NOMO-1 treated with dmso at 0.1 percent for 144 hours (cell line): ENCODE results near the gene ALKBH4.
"Not testable (repeated sequence)": the region's sequence is repeated elsewhere in the genome, so short reads cannot be mapped to it uniquely, and the experiment has no call there.

Source experiments
- DNase-seq: peaks from one replicate; lab custom pipeline; 2025; ENCODE audit not compliant: unreplicated experiment; lab: John Stamatoyannopoulos, UW

The ALKBH4 gene

DNA sequence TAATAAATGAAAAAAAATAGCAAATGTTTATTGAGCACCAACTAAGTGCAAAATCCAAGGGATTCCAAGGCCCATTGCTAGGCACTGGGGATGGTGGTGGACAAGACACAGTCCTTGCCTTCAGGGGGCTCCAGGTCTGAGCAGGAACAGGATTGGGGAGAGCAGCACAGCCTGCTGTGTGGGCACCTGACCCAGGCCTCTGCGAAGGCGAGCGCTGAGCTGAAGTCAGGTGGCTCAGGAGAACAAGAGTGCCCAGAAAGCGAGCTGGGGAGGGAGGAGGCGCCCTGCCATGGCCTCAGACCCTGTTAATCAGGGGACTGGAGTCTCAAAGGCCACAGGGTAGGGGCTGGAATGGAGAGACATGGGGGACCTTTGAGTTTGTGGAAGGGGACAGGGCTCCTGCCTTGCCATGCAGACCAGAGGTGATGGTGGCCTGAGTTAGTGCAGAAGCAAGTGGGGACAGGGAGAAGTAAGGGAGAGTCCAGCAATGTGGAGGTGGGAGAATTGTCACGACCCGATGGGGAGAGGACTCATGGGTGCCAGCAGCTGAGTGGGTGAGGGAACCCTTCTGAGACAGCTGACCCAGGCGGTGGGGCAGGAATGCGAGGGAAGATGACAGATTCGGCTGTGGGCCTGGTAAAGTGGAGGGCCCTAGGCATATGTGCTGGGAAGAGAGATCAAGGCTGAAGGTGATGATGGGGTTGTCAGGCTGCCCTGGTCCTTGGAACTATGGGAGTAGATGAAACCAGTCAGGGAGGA is 35.3 kb downstream of the ALKBH4 start:
- DNase-seq, result no peak

DNA sequence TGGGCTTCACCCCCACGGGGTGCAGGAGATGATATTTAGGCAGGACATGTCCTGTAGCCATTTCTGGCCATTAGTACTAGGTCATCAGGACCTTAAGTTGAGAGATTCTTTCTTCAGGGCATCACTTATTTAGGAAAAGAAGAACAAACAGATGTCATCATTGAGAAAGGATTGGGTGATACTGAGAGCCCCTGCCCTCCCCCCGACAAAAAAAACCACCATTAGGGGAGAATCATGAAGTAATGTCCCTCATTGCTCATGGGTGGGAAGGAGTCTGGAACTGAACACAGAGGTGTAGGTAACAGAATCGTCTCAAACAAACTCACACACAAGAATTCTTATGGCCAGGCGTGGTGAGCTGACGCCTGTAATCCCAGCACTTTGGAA is 37.7 kb downstream of the ALKBH4 start:
- DNase-seq, result no peak

DNA sequence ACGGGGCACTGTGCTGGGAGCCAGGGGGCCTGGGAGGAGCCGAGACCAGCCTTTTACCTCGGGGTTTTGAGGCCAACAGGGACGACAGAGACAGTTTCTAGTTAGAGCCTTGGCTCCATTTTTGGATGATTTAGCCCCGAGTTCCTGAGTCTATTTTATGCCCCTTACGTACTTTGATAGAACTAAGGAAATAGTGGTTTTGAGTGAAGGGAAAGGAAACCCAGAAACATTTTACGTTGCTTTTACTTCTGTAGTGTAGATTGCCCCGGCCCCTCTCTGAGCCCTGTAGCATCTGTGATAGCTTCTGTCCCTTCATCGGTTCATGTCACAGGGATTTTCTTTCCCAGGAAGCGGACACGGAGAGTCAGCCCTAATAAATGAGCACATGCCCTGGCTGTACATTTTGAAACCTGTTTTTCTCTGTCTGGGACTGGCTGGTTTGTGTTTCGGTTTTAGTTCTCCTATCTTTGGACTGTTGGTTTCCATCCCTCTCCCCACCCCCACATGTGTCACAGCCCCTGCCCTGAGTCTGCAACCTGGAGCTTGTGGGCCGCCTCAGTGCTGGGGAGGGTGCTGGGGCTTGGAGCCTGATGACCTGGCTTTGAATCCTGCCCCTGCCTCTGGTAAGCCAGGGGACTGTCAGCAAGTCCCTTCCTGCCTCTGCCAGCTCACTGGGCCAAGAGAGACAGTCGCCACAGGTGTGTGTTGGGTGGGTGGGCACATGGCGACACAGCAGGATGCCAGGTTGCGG is 38.2 kb downstream of the ALKBH4 start:
- DNase-seq, result peak; percentile 82

DNA sequence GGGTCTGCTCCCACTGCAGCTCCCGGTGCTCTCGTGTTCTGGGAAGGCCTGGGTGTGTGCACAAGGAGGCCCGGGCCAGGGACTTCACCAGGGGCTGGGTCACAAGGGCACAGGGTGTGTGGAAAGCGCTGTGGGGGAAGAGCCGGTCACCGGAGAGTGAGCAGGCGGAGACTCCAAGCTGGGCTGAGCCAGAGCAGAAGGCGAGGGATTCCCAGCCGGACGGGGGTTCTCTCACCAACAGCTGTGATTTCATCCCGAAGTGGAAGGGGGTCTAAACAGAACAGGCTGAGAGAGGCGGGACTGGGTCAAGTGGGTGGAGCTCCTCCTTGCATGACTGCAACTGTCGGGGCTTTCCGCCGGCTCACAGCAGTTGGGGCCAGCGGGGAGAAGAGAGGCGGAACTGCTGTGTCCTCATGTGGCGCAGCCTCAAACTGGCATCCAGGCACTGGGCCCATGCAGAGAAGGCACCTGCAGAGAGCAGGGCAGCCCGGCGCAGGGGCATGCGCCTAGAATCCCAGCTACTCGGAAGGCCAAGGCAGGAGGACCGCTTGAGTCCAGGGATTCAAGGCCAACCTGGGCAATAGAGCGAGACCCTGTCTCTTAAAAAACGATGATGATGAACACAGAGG is 38.9 kb downstream of the ALKBH4 start:
- DNase-seq, result peak; percentile 61

DNA sequence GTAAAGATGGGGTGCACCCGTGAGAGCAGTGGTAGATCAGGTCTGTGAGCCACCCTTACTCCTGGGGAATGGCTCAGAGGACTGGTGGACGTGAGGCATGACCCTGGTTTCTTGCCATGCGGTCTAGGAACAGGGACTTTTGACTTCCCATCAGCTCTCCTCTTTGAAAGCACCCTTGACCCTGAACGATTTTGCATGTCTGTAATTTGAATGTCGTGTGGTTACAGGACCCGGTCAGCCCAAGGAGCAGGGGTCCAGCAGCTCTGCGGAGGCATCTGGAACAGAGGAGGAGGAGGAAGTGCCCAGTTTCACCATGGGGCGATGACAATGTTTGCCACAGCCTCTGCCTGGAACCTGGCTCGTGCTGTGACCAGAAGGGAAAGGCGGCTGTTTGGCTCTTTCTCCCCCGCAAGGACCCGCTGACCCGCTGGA is 39.9 kb downstream of the ALKBH4 start:
- peak; percentile 15 for DNase-seq

DNA sequence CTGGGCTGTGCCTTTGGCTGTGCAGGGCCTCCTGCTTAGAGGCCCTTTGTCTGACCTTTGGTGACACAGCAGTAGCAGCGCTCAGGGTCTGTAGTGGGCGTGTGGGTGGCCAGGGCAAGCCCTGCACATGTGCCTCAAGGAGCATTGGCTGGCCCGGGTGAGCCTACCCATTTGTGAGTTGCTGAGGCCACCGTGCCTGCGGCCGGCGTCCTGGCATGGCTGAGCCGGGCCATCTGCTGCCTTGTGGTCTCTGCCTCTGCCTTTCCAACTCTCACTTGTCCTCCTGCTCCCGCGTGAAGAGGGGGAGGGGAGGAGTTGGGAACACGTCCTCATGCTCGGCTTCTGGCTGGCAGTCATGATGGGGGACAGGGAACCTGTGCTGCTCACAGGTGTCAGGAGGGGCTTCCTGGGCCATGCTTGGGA is 40.5 kb downstream of the ALKBH4 start:
- no peak for DNase-seq

DNA sequence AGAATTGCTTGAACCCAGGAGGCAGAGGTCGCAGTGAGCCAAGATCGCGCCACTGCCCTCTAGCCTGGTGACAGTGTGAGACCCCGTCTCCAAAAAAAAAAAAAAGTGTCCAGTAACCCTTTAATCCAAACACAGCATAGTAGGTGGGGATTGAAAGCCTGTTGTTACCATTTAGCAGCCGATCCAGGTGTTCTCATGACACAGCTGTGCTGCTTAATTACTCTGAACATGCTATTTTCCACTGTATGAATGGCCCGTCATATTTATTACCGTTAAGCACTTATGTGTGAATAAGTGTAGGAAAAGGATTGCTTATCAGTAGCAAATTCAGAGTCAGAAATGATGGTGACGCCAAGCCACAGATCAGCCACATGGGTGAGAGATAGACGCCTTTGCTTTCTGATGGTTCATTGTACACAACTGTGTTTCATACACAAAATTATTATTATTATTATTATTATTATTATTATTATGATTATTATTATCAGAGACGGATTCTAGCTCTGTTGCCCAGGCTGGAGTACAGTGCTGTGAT is 42.9 kb downstream of the ALKBH4 start:
- DNase-seq, result no peak

DNA sequence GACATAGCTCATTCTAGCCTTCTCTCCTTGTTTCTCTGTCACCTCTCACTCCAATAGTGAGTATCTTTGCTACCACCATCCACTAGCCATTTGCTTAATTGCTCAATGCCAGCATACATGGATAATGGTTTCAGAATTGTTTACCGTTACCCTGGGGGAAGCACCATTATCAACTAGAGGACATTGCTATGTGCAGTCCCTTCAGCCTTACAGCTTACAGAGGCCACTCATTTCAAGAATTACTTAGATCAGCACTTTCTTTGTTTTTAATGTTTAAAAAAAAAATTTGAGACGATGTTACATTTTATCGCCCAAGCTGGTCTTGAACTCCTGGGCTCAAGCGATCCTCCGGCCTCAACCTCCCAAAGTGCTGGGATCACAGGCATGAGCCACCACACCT is 46.1 kb downstream of the ALKBH4 start:
- no peak for DNase-seq

DNA sequence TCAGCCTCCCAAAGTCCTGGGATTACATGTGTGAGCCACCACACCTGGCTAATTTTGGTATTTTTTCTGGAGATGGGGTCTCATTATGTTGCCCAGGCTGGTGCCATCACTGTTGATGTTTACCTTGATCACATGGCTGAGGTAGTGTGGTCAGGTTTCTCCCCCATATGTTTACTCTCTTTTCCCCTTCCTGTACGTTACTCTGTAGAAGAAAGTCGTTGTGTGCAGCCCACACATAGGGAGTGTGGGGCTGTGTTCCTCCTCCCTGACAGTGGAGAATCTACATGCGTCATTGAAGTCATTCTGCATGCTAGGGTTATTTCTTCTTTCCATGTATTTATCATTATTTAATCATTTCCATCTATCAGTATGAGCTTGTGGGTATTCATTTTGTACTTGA is 47.6 kb downstream of the ALKBH4 start:
- no peak for DNase-seq

DNA sequence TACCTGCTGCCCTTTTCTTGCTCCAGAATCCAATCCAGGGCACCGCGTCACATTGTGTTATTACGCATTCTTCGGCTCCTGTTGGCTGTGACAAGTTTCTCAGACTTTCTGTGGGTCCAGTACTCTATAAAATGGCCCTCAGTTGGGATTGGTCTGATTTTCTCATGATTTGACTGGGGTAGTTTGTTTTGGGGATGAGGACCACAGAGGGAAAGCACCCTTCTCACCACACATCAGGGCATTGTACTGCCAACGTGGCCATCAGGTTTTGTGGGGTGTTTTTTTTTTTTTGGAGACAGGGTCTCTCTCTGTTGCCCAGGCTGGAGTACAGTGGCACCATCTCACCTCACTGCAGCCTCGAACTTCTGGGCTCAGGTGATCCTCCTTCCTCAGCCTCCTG is 48.3 kb downstream of the ALKBH4 start:
- DNase-seq, result no peak

DNA sequence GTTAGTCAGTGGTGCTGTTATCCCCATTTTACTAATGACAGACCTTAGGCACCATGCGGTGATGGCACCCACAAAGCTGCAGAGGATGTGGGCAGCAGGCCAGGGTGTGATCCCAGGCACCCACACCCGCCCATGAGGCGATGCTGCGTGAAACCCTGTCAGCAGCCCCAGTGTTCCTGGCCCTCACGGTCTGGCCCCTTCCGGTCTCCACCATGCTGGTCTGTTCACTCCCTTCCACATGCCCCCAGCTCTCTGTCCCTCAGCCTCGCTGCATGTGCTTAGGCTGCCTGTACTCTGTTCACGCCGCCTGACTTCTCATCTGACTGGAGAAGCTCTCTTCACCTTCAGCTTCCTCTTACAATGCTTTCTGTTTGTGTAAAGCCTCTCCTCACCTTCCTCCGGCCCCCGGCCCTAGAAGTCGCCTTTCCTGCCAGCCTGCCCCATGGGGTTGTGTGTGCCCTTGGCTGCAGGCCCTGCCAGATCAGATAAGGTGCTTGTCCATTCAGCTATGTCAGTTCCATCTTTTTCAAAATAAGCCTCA is 48.9 kb downstream of the ALKBH4 start:
- no peak for DNase-seq

DNA sequence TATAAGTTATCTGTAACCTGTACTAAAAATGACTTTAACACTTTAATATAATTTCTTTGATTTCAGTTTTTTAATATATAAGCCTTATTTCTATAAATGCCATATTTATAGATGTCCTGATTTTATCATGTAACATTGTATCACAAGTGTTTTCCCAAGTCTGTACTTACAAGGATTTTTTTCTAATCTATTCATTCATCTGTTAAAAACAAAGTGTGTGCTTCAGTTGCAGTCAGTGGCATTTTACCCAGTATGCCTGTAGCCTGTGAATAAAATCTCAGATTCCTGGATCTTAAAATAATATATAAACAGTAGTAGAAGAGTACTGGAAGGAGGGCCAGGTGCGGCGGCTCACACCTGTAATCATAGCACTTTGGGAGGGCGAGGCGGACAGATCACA is 51.1 kb downstream of the ALKBH4 start:
- DNase-seq, result no peak

DNA sequence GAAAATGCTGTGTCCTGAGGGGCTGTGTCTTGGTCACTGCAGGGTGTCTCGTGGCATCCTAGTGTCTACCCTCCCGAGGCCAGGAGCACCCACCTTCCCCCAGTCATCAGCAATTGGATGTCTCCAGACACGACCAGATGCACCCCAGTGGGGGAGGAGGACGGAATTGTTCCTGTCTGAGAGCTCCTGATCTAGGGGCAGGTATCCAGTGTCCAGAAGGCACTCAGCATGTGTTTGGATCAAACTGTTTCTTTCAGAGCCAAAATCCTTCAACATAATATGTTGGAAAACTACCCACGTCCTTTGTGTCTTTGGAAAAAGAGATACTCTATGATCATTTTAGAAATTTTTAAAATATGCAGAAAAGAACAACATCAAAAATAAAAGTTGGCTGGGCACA is 51.6 kb downstream of the ALKBH4 start:
- DNase-seq, result no peak

DNA sequence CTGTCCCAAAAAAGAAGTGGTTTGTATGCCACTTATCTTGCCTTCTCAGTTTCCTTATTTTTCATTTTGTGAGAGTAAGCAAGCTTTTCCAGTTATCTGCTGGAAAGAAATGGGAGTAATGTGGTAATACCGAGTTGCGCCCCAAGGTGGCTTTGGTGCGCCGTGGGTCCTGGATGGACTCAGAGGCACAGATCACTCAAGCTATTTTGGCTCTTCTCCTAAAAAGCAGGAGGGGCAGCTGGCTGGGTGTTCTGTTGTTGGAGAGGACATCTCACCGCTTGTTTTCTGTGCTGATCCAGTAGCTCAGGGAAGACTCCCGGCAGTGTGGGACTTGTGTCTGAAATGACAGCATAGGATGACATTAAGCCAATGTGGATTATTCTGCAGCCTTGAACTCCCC is 52.1 kb downstream of the ALKBH4 start:
- no peak for DNase-seq

DNA sequence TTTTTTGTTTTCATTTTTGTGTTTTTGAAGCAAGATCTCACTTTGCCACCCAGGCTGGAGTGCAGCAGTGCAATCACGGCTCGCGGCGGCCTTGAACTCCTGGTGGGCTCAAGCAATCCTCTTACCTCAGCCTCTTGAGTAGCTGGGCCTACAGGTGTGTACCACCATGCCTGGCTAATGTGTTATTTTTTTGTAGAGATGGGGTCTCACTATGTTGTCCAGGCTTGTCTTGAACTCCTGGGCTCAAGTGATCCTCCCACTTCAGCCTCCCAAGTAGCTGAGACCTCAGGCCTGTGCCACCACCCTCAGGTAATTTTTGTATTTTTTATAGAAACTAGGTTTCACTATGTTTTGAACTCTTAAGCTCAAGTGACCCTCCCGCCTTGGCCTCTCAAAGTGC is 53.7 kb downstream of the ALKBH4 start:
- DNase-seq, result no peak

DNA sequence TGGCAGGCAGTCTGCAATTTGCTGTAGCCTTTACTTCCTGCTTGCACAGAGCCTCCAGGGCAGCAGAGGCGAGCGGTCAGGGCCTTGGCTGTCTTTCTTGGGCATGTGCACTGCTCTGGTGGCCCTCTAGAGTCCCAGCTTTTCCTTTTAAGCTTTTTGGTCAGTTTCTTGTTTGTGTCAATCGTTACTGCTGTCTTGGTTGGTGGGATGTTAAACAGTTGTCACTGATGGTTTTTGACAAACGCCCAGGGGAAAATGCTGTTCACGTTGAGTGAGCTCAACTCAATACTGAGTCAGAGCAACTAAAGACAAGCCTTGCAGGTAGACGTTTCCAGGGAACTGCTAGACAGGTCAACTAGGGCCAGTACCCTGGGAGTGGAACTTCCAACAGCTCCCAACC is 54.5 kb downstream of the ALKBH4 start:
- no peak for DNase-seq

DNA sequence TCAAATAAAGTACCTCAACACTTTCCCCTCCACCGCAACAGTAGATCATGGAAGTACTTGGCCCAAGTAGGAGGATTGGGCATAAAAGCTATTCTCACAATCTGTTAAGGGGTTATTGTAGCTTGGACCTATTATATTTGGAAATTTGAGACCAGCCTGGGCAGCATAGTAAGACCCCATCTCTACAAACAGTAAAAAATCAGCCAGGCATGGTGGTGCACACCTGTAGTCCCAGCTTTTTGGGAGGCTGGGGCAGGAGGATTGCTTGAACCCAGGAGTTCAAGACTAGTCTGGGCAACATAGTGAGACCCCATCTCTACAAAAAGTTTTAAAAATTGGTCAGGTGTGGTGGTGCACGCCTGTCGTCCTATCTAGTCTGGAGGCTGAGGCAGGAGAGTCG is 55.3 kb downstream of the ALKBH4 start:
- no peak for DNase-seq

DNA sequence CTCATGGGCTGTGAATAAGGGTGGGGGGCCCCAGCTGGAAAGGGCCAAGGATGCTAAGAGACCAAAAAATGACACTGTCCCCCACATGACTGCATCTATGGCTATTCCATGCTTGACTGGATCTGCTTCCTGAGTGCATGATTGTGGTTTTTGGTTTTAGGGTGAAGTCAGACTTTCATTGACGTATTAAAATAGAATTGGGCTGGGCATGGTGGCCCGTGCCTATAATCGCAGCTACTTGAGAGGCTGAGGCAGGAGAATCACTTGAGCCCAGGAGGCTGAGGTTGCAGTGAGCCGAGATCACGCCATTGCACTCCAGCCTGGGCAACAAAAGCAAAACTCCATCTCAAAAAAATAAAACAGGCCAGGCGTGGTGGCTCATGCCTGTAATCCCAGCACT is 56.1 kb downstream of the ALKBH4 start:
- DNase-seq, result not testable (repeated sequence)

DNA sequence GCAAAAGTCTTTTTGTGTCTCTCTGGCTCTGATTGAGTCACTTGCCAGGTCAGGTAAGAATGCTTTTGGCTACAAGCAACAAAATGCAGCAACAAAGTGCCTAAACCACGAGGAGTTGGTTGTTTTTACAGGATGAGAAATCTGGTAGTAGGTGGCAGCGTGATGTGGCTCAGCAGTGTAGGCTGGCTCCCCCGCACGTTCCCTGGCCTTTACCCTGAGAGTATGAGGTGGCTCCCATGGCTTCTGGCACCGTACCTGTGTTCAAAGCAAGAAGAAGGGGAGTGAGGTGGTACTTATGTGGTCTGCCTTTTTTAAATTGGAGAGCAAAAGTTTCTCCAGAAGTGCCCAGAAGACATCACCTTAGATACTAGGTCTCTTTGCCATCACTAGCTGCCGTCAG is 56.8 kb downstream of the ALKBH4 start:
- no peak for DNase-seq
